ENCODE measurements around the gene HCN2. TPM values are rescaled to one million over a fixed set of nuclear protein-coding genes. Genes with fewer than 3 reads are reported as not detected.

HCN2 gene
- total and polyA plus RNA-seq, 10 of the 15 experiments (the other 5 are each of a cell fraction or from before 2014, with no cell fraction given): 0.01 to 0.54 (median 0.08) TPM; not detected in 4

DNA sequence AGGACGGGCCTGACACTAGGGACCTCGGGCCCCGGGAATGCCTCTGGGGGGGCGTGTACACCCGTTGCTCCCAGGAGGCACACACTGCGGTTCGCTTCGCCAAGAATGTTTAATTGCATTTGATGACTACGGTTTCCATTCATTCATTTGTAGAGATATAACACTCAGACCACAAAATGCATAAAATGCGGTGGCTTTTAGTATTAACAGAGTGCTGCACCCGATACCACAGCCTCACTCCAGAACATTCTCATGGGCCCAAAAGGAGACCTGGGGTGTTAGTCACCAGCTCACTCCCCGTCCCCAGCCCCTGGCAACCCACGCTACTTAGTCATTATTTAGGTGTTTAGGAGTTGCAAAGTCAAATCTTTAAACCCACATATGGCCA, 21.8 kb downstream of the HCN2 start (continued):
- 0 out of 2 replicates have a peak, but pooled peaks have one; percentile 8 for TF ChIP-seq DPF2 (IDR thresholded peaks at IDR 0.05)
- TF ChIP-seq ZNF24 (IDR thresholded peaks at IDR 0.05): no peak
- TF ChIP-seq SIX5 (IDR thresholded peaks at IDR 0.05; ENCODE audit: low read depth, low read length, severe bottlenecking): no peak
- TF ChIP-seq HDGF (IDR thresholded peaks at IDR 0.05): no peak
- no peak for TF ChIP-seq CBFB (IDR thresholded peaks at IDR 0.05; ENCODE audit: low read depth)
- no peak for TF ChIP-seq STAT3 (IDR thresholded peaks at IDR 0.05; ENCODE audit: low read depth, low read length)
- TF ChIP-seq SMAD1 (IDR thresholded peaks at IDR 0.05; ENCODE audit: low read depth, partially characterized antibody): no peak
- TF ChIP-seq BMI1 (IDR thresholded peaks at IDR 0.05; ENCODE audit: borderline replicate concordance): no peak
- TF ChIP-seq STAT1 (conservative IDR thresholded peaks at IDR 0.05): no peak

GRCh38 chr19:612941-613340, 23.3 kb downstream of the HCN2 start:
- Histone ChIP-seq H3K4me1 (ENCODE audit: control insufficient read depth, insufficient read depth, low read length) (peaks cover 8% of the 10 kb centered on the region), H3K9ac (ENCODE audit: control insufficient read depth, insufficient read depth, low read length) (no peak overlapping the region), H3K4me2 (ENCODE audit: control insufficient read depth, insufficient read depth) (no peak overlapping the region), H3K27ac (ENCODE audit: control insufficient read depth, insufficient read depth) (no peak overlapping the region), H3K4me3 (no peak overlapping the region), H3K36me3 (ENCODE audit: control insufficient read depth in 2 of 2, insufficient read depth in 2 of 2, low read length in 1 of 2) (no peaks in the 10 kb centered on the region; a peak in 1 of 4 replicates), H3K9me3 (replicated peaks; ENCODE audit: control insufficient read depth, insufficient read depth, low read length) (no peaks in the 10 kb centered on the region), H3K27me3 (replicated peaks in 1 of 2; ENCODE audit: control insufficient read depth in 2 of 2, insufficient read depth in 2 of 2, low read length in 1 of 2) (no peaks in the 10 kb centered on the region), H4K20me1 (ENCODE audit: control insufficient read depth, insufficient read depth) (no peaks in the 10 kb centered on the region), H3K79me2 (ENCODE audit: control insufficient read depth, insufficient read depth, low read length) (no peaks in the 10 kb centered on the region), H2AFZ (ENCODE audit: control insufficient read depth, low read depth, low read length) (no peak overlapping the region)
- ChIA-PET POLR2A (interaction anchor here (1.3 kb wide), 1 partner anchor 48 kb away, joined by 6 read pairs; no protein-coding TSS in a partner anchor), CTCF (no interaction called here), SMC1A (ENCODE audit: uncharacterized antibody, unreplicated experiment) (interaction anchor here (1.3 kb wide), 1 partner anchor 20 kb away, joined by 3 read pairs; no protein-coding TSS in a partner anchor), RAD21 (ENCODE audit: unreplicated experiment) (no interaction called here)
- DNase-seq (ENCODE audit: low read depth, low spot score) (no peak), ATAC-seq (no peak), FAIRE-seq (no peak)
- no TSS peak for BruUV-seq (replicated peaks)
- 89% methylated on average over 27 of the region's 33 CpGs for WGBS (ENCODE audit: insufficient coverage, insufficient replicate concordance, low lambda C conversion rate, missing lambda C conversion rate)
- in situ Hi-C loops (cut with MboI): no loop called here
- intact Hi-C loops (cut with micrococcal nuclease; ENCODE audit: unreplicated experiment): no loop called here
- TF ChIP-seq IKZF2 (IDR thresholded peaks at IDR 0.05) (no peak), HCFC1 (IDR thresholded peaks at IDR 0.05; ENCODE audit: low read length) (no peak), ZBED1 (IDR thresholded peaks at IDR 0.05; ENCODE audit: borderline replicate concordance) (no peak), ZSCAN29 (IDR thresholded peaks at IDR 0.05) (no peak), NFXL1 (IDR thresholded peaks at IDR 0.05; ENCODE audit: borderline replicate concordance) (no peak), PRDM15 (CRISPR knock-in tag; IDR thresholded peaks at IDR 0.05) (no peak), ATF2 (IDR thresholded peaks at IDR 0.05; ENCODE audit: low read length) (no peak)
- TF ChIP-seq, protein P1, sequence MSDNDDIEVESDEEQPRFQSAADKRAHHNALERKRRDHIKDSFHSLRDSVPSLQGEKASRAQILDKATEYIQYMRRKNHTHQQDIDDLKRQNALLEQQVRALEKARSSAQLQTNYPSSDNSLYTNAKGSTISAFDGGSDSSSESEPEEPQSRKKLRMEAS (IDR thresholded peaks at IDR 0.05; ENCODE audit: low read depth, low read length): no peak
- TF ChIP-seq, protein P2, sequence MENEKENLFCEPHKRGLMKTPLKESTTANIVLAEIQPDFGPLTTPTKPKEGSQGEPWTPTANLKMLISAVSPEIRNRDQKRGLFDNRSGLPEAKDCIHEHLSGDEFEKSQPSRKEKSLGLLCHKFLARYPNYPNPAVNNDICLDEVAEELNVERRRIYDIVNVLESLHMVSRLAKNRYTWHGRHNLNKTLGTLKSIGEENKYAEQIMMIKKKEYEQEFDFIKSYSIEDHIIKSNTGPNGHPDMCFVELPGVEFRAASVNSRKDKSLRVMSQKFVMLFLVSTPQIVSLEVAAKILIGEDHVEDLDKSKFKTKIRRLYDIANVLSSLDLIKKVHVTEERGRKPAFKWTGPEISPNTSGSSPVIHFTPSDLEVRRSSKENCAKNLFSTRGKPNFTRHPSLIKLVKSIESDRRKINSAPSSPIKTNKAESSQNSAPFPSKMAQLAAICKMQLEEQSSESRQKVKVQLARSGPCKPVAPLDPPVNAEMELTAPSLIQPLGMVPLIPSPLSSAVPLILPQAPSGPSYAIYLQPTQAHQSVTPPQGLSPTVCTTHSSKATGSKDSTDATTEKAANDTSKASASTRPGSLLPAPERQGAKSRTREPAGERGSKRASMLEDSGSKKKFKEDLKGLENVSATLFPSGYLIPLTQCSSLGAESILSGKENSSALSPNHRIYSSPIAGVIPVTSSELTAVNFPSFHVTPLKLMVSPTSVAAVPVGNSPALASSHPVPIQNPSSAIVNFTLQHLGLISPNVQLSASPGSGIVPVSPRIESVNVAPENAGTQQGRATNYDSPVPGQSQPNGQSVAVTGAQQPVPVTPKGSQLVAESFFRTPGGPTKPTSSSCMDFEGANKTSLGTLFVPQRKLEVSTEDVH (IDR thresholded peaks at IDR 0.05; ENCODE audit: low read depth, partially characterized antibody): no peak
